NB4 (cell line): ENCODE measurements around the gene BLACAT1.

ENCODE experiments used
- DNase-seq: peaks from one replicate; pipeline ENCODE4 v3.0.0; 2010; ENCODE audit warnings: low read depth
- H3K4me3 ChIP-seq: one replicate; pipeline ENCODE4 v1.5.1; 2011; ENCODE audit warnings: mild to moderate bottlenecking, low read depth, low read length, moderate library complexity
- CTCF ChIP-seq: IDR thresholded peaks from one replicate; pipeline ENCODE4 v1.5.1; 2012; ENCODE audit warnings: low read depth, low read length
- MAX ChIP-seq: IDR thresholded peaks from 2 replicates; pipeline ENCODE4 v1.6.1; 2011; ENCODE audit warnings: low read depth, low read length
- MYC ChIP-seq: IDR thresholded peaks from 2 replicates; pipeline ENCODE4 v1.6.1; 2011; ENCODE audit warnings: low read depth, low read length
- POLR2A ChIP-seq: IDR thresholded peaks from 2 replicates; pipeline ENCODE4 v1.6.1; 2011; ENCODE audit warnings: mild to moderate bottlenecking; ENCODE audit not compliant: insufficient read length; ENCODE audit errors: extremely low read depth

BLACAT1 gene

GRCh38 chr1:205455581-205456382 is at the start of gene BLACAT1:
TSS of gene BLACAT1 (minus strand) at chr1:205456045.
- no peak for TF ChIP-seq MAX
- no peak for DNase-seq
- H3K4me3 ChIP-seq: no peak within 1 kb of the TSS

DNA sequence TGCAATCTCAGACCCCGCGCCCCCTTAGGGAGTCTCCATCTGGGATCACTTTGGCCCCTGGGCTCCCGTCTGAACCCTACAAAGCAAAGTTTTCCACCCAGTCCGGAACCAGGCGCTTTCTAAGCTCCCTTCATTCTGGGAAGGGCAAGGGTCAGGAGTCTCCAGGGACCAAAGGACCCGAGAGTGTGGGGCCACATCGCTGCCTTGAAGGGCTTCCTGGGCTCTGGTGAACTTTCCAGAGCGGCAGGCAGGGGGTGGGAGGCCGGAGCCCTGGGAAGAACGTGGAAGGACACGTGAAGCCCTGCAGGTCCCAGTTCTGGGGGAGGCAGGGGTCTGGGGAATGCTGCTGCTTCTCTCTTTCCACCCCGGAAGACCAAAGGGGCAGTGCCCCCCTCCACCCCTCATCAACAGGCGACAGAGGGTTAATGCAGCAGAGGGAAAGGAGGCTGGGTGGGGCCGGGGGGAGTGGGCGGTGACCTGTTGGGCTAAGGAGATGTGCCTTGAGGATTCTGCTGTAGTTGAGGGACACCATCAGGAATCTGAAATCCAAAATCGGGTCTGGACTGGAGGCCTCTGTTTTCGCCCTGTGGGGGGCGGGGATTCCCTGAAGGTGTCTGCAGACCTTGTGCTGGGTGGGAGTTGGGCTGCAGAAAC is 49.4 kb upstream of the BLACAT1 start:
- H3K4me3 ChIP-seq: peak overlapping the region; percentile 42
- TF ChIP-seq MYC (no peak), CTCF (no peak), POLR2A (no peak), MAX (no peak)
- no peak for DNase-seq

- TF ChIP-seq CTCF (no peak), MAX (0 out of 2 replicates have a peak, but pooled peaks have one; percentile 22)
- peak; percentile 77 for DNase-seq
- H3K4me3 ChIP-seq: peak within 1 kb of the TSS; percentile 42
Observed at GRCh38 chr1:205504311-205505075, 48.6 kb upstream of the BLACAT1 start, which contains the start of gene CDK18. TSS of gene CDK18 (plus strand) at chr1:205504669. CDS start at chr1:205523168, 18,499 bp downstream.

DNA sequence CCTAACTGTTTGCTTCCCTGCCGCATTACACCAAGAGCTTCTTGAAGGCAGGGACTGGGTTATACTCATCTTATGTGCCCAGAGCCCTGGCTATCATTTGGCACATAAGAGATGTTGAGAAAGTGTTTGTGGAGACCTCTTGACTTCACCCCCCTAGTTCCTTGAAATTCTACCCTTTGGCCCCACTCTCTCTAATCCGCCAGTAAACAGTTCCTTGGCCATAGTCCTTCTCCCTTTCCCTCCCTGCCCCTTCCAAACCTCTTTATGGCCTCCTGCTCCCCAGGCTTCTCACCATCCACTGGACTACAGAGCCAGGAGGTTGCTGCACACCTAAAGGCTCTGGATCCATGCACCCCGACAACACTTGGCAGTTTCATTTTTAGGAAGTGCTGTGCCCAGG is 47.1 kb upstream of the BLACAT1 start:
- H3K4me3 ChIP-seq: no peak overlapping the region
- no peak for DNase-seq
- TF ChIP-seq CTCF (no peak), POLR2A (no peak), MAX (no peak), MYC (no peak)

DNA sequence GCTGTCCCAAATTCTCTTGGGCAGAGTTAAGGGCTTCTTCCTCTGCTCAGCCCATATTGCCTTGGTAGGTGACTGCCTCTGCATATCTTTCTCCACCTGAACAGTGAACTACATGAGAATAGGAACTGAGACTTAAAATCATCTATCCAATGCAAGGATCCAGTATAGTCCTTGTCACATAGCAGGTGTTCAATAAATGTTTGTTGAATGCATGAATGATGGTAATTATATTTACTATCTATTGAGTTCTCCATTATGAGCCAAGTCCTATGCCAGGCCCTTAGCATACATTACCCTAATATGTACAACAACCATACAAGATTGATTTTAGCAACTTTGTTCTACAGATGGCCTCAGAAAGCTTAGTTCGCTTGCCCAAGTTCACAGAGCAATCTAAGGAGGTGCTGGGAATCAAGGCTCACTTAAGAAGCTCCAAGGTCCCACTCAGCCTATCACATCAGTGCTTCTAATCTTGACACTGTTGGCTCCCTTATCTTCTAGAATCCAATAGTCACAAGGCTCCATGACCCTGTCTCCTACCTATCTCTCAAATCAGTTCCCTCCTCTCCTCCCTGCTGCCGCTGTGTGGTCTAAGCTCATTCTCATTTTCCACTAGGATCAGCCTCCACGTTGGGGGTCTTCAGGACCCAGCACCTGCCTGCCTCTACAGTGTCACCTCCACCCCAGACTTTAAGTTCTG is 46.4 kb upstream of the BLACAT1 start:
- DNase-seq: no peak
- no peak for TF ChIP-seq MYC
- TF ChIP-seq CTCF: no peak
- no peak for TF ChIP-seq POLR2A
- no peak for TF ChIP-seq MAX
- H3K4me3 ChIP-seq: no peak overlapping the region
